ENCODE results near the gene RINL. TPM values are rescaled to one million over a fixed set of nuclear protein-coding genes. Genes with fewer than 3 reads are reported as not detected.

The RINL gene
- total RNA-seq, 1 donor from 2014 or later: 21.6 TPM

DNA sequence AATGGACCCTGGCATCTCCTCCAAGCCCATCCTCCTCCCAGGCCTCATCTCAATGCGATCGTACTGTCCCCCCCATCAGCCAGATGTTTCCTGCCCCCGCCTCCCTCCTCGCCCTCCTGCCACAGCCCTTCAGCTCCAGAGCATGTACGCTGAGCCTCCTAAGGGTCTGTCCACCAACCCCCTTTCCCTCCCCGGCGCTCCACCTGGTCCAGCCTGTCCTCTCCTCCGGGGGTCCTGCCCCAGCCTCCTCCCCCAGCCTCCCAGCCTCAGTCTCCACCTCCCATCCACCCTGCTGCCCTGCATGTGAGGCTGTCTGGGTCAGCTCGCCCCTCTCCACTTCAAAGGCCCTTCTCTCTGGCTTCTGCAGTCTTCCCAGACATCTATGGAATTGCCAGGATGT, 16.9 kb upstream of the RINL start:
- Histone ChIP-seq H3K36me3 (ENCODE audit: control insufficient read depth, insufficient read depth, low read length) (no peaks in the 10 kb centered on the region), H3K27me3 (ENCODE audit: control insufficient read depth, insufficient read depth, low read length) (no peaks in the 10 kb centered on the region), H3K4me3 (ENCODE audit: low read depth, low read length) (no peak overlapping the region)
- no peak for DNase-seq (ENCODE audit: low read depth)
- TF ChIP-seq, protein P1, sequence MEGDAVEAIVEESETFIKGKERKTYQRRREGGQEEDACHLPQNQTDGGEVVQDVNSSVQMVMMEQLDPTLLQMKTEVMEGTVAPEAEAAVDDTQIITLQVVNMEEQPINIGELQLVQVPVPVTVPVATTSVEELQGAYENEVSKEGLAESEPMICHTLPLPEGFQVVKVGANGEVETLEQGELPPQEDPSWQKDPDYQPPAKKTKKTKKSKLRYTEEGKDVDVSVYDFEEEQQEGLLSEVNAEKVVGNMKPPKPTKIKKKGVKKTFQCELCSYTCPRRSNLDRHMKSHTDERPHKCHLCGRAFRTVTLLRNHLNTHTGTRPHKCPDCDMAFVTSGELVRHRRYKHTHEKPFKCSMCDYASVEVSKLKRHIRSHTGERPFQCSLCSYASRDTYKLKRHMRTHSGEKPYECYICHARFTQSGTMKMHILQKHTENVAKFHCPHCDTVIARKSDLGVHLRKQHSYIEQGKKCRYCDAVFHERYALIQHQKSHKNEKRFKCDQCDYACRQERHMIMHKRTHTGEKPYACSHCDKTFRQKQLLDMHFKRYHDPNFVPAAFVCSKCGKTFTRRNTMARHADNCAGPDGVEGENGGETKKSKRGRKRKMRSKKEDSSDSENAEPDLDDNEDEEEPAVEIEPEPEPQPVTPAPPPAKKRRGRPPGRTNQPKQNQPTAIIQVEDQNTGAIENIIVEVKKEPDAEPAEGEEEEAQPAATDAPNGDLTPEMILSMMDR (IDR thresholded peaks at IDR 0.05; ENCODE audit: insufficient read depth, low read length, poor library complexity, severe bottlenecking): no peak

DNA sequence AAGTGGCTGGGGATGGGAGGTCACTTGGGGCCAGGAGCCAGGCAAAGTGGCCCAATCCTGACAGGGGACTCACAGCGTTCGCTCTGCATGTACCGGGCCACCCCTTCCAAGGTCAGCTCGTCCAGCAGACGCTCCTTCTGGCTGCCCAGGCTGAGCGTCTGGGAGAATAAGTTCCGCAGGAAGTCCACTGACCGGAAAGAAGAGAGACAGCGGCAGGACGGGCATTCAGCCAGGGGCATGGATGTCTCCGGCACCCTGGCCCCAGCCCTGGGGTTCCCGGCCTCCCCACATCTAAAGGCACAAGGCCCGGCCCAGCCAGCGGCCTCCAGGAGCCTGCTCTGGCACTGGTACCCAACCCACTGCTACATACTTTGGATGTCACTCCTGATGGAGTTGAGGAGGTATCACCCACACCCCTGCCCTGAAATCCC, 15.3 kb upstream of the RINL start:
- TF ChIP-seq, protein P1 (IDR thresholded peaks at IDR 0.05; ENCODE audit: insufficient read depth, low read length, poor library complexity, severe bottlenecking): no peak
- Histone ChIP-seq H3K27me3 (ENCODE audit: control insufficient read depth, insufficient read depth, low read length) (no peaks in the 10 kb centered on the region), H3K4me3 (ENCODE audit: low read depth, low read length) (no peak overlapping the region), H3K36me3 (ENCODE audit: control insufficient read depth, insufficient read depth, low read length) (no peaks in the 10 kb centered on the region)
- no peak for DNase-seq (ENCODE audit: low read depth)

DNA sequence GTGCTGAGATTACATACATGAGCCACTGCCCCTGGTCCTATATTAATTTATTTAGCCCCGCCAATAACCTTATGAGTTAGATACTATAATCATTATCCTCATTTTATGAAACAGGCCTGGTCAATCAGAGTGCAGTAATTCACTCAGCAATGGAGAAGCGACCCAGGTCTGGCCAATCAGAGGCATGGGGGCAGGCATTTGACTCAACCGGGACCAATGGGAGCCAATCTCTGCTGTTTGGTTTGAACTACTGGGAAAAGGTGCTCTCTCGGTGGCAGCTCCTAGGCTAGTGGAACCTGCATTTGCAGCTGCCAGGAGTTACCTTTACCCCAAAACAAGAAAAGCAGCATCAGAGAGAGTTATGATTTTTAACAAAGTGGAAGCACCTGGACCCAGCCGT, 14.8 kb upstream of the RINL start:
- H3K27me3 ChIP-seq (ENCODE audit: control insufficient read depth, insufficient read depth, low read length): no peaks in the 10 kb centered on the region
- TF ChIP-seq, protein P1 (IDR thresholded peaks at IDR 0.05; ENCODE audit: insufficient read depth, low read length, poor library complexity, severe bottlenecking): no peak
- DNase-seq (ENCODE audit: low read depth): no peak
- H3K36me3 ChIP-seq (ENCODE audit: control insufficient read depth, insufficient read depth, low read length): peaks cover 1% of the 10 kb centered on the region
- H3K4me3 ChIP-seq (ENCODE audit: low read depth, low read length): no peak overlapping the region

DNA sequence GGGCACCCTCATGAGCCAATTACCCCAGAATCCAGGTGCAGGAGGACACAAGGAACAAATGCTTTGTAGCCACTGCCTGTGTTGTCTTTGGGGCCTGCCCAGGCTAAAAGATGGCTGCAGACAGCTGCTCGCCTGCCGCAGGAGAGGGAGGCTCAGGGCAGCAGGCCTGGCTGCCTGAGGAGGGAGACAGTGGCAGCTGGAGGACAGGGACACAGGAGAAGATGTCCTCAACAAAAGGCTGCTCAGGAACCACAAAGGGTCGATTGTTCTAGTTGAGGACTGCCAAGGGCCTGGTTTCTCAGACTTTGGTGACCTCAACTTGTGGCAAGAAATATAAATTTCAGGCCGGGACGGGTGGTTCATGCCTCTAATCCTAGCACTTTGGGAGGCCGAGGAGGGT, 13.7 kb upstream of the RINL start:
- H3K36me3 ChIP-seq (ENCODE audit: control insufficient read depth, insufficient read depth, low read length): peaks cover 1% of the 10 kb centered on the region
- no peaks in the 10 kb centered on the region for H3K27me3 ChIP-seq (ENCODE audit: control insufficient read depth, insufficient read depth, low read length)
- DNase-seq (ENCODE audit: low read depth): no peak
- no peak overlapping the region for H3K4me3 ChIP-seq (ENCODE audit: low read depth, low read length)
- TF ChIP-seq, protein P1 (IDR thresholded peaks at IDR 0.05; ENCODE audit: insufficient read depth, low read length, poor library complexity, severe bottlenecking): no peak

DNA sequence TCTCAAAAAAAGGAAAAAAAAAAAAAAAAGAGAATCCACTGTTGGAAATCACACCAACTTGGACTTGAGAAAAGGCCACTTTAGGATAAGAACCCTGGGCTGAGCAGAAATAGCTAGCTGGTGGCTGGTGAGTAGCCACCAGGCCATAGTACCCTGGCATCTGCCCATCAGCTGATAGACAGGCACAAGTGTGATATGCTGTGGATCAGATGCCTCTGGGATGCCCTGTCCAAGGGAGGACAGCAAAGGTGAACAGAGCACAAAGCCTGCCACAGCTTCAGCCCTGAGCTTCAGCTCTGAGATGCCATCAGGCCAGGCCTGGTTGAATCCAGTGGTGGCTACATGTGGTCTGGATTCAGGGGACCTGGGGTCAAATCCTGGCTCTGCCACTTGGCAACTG, 12.6 kb upstream of the RINL start:
- TF ChIP-seq, protein P1 (IDR thresholded peaks at IDR 0.05; ENCODE audit: insufficient read depth, low read length, poor library complexity, severe bottlenecking): no peak
- H3K4me3 ChIP-seq (ENCODE audit: low read depth, low read length): no peak overlapping the region

DNA sequence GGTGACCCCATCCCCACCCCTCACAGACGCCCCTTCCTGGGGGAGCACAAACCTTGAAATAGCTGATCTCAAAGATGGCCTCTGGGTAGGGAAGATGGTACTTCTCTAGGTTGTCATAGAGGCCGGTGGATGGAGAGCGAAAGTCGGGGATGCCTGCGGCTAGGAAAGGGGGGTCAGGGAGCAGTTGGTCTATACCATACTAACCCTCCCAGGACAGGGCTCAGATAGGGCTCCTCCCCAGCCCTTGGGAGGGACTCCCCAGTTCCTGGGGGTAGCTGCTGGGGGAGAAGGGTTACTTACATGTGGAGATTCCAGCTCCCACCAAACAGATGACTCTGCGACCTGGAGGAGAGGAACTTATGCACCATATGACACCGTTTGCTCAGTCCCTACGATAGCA, 11.7 kb upstream of the RINL start:
- no peak overlapping the region for H3K4me3 ChIP-seq (ENCODE audit: low read depth, low read length)
- H3K36me3 ChIP-seq (ENCODE audit: control insufficient read depth, insufficient read depth, low read length): peaks cover 1% of the 10 kb centered on the region
- DNase-seq (ENCODE audit: low read depth): no peak
- no peaks in the 10 kb centered on the region for H3K27me3 ChIP-seq (ENCODE audit: control insufficient read depth, insufficient read depth, low read length)
- TF ChIP-seq, protein P1 (IDR thresholded peaks at IDR 0.05; ENCODE audit: insufficient read depth, low read length, poor library complexity, severe bottlenecking): no peak

More for the DNA sequence above, 12.6 kb upstream of the RINL start:
- no peaks in the 10 kb centered on the region for H3K27me3 ChIP-seq (ENCODE audit: control insufficient read depth, insufficient read depth, low read length)
- DNase-seq (ENCODE audit: low read depth): no peak
- peaks cover 1% of the 10 kb centered on the region for H3K36me3 ChIP-seq (ENCODE audit: control insufficient read depth, insufficient read depth, low read length)
